H54 (cell line): ENCODE measurements around the gene CLEC10A.
"Not testable (repeated sequence)": the region's sequence is repeated elsewhere in the genome, so short reads cannot be mapped to it uniquely, and the experiment has no call there.

Experiments used
- DNase-seq: peaks from one replicate; pipeline ENCODE4 v3.0.0; 2011; ENCODE audit warnings: low spot score, mixed read lengths; ENCODE audit not compliant: insufficient read length
- FAIRE-seq: peaks from 3 replicates; lab custom pipeline; 2011; peaks lifted over from hg19 to GRCh38; lab: Jason Lieb, UNC
- POLR2A ChIP-seq: IDR thresholded peaks from 2 replicates; pipeline ENCODE4 v1.6.1; 2011; ENCODE audit warnings: low read depth, mild to moderate bottlenecking, low read length

The CLEC10A gene

DNA sequence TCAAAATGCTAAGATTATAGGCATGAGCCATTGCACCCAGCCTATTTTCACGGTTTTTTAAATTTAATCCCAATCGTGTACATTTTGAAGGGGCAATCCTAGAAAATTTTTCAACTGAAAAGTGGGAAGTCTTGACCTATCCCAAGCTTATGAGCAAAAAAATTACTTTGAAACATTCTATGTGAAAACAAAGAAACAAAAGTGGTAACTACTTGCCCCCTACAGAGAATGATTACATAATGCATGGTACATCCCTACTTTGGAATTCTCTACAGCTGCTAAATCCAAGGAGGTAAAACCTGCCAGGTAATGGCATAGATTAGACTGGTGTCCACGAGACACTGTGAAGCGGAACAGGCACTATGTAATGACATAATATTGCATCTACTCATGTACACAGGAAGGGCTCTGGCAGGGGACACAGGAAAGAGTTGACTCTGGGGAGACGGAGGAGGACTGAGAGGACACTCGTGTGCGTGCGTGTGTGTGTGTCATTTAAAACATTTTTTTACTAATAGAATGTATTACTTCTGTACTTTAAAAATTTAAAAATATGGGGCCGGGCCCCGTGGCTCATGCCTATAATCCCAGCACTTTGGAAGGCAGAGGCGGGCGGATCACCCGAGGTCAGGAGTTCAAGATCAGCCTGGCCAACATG, 18.9 kb upstream of the CLEC10A start:
- TF ChIP-seq POLR2A: no peak
- DNase-seq (no peak), FAIRE-seq (no peak)

DNA sequence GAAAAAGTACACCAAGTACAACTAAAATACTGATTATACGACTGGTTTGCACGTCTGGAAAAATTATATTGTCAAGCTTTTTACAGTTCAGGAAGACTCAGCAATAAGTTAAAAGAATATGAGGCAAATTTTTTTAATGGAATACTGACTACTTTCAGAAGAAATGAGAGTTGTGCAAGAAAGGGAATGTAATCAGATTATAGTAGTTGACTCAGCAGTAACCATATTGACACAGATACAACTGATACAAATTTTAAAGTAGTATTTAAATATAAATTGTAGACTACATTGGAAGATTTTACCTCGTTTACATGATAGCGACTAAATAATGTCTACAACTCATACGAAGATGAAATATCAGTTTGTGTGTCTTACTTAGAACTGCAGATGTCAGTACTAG, 17.9 kb upstream of the CLEC10A start:
- DNase-seq (no peak), FAIRE-seq (no peak)
- no peak for TF ChIP-seq POLR2A

GRCh38 chr17:7095625-7096024, 15.6 kb upstream of the CLEC10A start:
- DNase-seq (no peak), FAIRE-seq (no peak)
- TF ChIP-seq POLR2A: no peak

DNA sequence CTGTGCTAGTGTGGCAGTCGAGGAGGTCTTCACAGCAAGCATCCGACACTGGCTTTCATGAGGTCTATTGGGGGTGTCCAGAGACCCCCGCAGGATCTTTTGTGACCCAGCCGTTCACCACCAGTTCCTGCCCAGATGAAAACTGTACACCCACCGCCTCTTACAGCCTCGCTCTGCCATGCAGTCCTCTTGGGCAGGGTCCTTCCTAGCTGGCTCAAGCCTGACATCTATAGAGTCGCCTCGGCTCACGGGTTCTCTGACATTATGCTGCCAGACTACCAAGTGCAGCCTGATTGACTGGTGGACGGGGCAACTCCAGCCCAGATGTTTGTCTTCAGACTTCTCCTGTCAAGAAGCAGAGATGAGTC, 14.6 kb upstream of the CLEC10A start:
- FAIRE-seq (no peak), DNase-seq (no peak)
- no peak for TF ChIP-seq POLR2A

DNA sequence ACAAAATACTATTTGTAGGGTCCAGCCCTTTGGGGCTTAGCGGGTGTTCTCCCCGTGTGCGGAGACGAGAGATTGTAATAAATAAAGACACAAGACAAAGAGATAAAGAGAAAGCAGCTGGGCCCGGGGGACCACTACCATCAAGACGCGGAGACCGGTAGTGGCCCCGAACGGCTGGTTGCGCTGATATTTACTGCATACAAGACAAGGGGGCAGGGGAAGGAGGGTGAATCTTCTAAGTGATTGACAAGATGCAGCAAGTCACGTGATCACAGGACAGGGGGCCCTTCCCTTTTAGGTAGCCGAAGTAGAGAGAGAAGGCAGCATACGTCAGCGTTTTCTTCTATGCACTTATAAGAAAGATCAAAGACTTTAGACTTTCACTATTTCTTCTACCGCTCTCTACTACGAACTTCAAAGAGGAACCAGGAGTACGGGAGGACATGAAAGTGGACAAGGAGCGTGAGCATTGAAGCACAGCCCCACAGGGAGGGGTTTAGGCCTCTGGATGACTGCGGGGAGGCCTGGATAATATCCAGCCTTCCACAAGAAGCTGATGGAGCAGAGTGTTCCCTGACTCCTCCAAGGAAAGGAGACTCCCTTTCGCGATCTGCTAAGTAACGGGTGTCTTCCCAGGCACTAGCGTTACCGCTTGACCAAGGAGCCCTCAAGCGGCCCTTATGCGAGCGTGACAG, 11.4 kb upstream of the CLEC10A start:
- not testable (repeated sequence) for FAIRE-seq, DNase-seq

DNA sequence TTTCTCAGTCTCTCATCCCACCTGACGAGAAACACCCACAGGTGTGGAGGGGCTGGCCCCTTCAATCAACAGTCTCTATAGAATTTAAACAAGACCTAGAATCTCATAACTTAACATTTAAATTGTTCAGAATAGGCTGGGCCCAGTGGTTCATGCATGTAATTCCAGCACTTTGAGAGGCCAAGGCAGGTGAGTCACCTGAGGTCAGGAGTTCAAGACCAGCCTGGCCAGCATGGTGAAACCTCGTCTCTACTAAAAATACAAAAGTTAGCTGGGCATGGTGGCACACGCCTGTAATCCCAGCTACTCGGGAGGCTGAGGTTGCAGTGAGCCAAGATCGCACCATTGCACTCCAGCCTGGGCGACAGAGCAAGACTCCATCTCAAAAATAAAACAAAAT, 9.5 kb upstream of the CLEC10A start:
- not testable (repeated sequence) for DNase-seq, FAIRE-seq

DNA sequence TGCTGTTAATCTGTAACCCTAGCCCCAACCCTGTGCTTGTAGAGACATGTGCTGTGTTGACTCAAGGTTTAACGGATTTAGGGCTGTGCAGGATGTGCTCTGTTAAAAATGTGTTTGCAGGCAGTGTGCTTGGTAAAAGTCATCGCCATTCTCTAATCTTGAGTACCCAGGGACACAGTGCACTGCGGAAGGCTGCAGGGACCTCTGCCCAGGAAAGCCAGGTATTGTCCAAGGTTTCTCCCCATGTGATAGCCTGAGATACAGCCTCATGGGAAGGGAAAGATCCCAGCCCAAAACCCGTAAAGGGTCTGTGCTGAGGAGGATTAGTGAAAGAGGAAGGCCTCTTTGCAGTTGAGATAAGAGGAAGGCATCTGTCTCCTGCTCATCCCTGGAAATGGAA, 8.4 kb upstream of the CLEC10A start:
- not testable (repeated sequence) for DNase-seq, FAIRE-seq

- FAIRE-seq (no peak), DNase-seq (no peak)
- TF ChIP-seq POLR2A: no peak
Observed at GRCh38 chr17:7084088-7084487, 4.0 kb upstream of the CLEC10A start.

DNA sequence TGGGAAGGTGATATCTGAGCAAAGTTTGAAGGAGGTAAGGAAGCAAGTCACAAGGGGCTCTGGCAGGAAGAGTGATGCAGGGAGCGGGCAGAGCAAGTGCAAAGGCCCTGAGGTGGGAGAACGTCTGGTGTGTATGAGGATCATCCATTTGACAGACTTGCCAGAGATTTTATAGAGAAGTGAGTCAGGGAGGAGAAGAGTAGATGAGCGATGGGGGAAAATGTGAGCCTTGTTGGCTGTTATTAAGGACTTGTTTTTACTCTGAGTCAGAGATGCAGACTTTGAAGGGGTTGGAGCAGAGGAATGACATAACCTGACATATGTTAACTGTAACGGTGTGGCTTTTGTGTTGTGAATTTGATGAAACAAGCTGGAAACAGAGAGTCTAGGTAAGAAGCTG, 3.5 kb upstream of the CLEC10A start:
- DNase-seq: peak; percentile 34
- FAIRE-seq: no peak
- TF ChIP-seq POLR2A: no peak

GRCh38 chr17:7081341-7082062, 1.5 kb upstream of the CLEC10A start:
- FAIRE-seq (no peak), DNase-seq (no peak)
- TF ChIP-seq POLR2A: no peak

DNA sequence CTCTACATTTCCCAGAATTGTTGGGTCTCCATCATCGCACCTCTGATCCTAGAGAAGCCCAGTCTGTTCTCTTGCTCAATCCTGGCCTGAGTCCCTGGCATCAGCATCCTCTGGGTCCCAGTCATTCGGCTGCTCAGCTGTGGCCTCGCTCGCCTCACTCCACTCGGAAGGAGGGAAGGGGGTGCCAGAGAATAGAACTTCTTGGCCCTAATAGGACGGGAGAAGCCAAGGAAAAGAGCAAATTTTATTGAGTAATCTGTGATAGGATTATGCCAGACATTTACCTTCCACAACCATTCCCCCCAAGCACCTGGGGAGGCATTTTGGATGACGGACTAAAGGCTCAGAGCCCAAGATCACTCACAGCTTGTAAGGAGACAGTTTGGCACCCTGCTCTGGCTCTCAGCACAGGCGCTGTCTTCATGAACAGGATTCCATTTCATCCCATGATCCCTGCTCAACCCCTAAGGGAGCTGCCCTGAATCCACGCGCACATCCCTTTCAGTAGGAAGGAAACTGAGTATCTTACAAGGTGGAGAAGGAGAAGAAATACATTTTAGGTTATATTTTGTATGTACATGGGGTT, 498 bp upstream of the CLEC10A start:
- no peak for FAIRE-seq
- no peak for TF ChIP-seq POLR2A

GRCh38 chr17:7078711-7079110, 1.3 kb downstream of the CLEC10A start:
- no peak for FAIRE-seq
- DNase-seq: no peak
- no peak for TF ChIP-seq POLR2A

More for the DNA sequence above, 498 bp upstream of the CLEC10A start:
- DNase-seq: no peak

- TF ChIP-seq POLR2A: no peak
- no peak for DNase-seq
- no peak for FAIRE-seq
Observed at GRCh38 chr17:7077911-7078546, 2.0 kb downstream of the CLEC10A start.

- no peak for TF ChIP-seq POLR2A
- DNase-seq: no peak
- no peak for FAIRE-seq
Observed at GRCh38 chr17:7074931-7075330, 5.1 kb downstream of the CLEC10A start.
